GM21360 (cell line): ENCODE data around the gene IL21R.
"Not testable (repeated sequence)": the region's sequence is repeated elsewhere in the genome, so short reads cannot be mapped to it uniquely, and the experiment has no call there.

Experiments
- ATAC-seq: cut with Tn5 transposase; IDR thresholded peaks from one replicate; pipeline ENCODE4 v1.9.1; 2021; ENCODE audit warnings: mild to moderate bottlenecking, moderate library complexity; ENCODE audit not compliant: unreplicated experiment

The IL21R gene

DNA sequence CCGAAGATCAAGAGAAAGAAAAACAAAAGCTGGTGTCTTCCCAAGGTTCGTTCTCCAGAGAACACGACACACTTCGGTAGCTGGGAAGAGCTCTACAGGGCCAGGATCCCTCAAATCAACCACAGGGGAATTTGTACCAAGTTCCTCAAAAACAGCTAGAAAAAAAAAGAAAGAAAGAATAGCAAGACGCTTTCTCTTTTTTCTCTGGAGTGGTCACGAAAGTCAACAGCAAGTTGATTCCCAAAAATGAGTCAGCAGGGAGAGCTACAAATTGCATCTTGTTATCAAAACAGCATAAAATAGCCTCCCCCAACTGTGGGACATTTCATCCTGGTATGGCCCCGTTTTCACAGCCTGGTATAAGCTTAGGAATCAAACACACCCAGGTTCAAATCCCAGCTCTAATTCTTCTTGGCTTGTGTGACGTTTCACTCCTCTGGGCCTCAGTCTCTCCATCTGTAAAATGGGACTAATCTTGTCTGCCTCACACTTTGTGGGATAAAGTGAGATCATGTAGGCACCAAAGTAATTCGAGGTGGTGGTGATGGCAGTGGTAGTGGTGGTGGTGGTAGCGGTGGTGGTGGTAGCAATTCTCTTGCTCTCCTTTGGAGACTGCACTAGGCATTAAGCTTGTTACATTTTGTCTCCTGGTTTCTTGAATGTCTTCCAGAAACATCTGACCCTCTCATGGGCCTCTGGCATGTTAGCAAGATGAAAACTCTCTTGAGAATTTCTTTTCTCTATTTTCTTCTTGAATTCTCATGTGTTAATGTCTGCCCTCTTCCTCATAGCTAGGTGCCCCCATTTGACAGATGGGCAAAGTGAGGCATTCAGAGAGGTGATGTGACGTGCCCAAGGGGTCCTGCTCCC is 988 bp upstream of the IL21R start:
- ATAC-seq = no peak

DNA sequence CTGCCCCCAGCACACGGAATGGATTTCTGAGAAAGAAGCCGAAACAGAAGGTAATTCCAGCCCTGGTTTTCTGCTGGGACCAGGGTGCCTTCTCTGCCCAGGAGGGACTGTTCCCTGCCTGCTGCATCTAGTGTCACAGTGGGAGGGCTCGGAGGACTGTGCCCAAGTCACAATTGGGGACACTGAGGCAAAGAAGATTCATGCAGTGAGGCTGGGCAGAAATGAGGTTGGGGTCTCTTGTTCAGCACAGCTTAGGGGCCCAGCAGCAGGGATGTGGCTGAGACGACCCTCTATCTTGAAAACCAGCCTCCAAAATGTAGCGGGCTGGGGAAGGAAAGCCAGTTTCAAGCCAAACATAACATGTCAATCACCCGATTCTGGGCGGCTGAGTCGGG is 592 bp downstream of the IL21R start:
- no peak for ATAC-seq

DNA sequence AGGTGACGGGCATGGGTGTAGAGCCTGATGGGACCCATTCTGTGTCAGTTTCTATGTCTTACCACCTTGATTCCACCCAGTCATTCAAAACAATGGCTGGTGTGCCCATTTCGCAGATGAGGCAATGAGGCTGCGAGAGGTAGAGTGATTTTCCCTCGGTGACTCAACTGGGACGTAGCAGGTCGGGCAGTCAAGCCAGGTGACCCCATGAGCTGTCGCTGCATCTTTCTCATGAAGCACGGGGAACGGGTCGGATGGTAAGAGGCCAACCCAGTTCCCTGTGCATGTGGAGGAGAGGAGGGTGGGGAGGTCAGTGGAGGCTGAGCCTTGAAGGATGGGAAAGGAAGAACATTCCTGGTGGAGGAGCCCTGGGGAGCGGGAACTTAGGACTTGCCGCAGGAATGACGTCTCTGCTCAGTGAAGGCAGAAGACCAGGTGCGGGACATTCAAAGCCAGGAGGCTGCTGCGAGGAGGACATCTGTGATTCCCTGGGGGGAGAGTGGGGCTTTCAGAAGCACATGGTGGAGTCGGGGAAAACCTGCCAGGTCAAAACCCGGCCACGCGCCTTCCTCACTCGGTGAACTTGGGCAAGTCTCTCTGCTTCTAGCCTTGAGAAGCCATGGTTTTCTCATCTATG is 1.1 kb downstream of the IL21R start:
- ATAC-seq = no peak

DNA sequence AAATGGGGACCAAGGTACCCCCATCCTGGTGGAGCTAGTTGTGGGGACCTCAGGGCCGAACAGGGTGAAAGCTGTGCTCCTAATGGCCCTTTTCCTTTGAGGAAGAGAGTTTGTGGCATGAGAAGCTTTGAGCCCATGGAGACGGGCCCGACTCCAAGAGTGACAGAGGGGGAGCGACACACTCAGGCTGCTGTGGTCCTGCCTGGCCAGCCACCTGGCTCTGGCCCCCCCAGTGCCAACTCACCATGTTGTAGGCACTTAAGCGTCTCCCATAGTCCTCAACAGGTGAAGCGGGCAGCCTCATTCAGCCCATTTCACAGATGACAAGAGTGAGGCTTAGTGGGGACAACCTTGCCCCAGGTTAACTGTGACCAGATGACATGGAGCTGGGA is 1.6 kb downstream of the IL21R start:
- ATAC-seq = no peak

DNA sequence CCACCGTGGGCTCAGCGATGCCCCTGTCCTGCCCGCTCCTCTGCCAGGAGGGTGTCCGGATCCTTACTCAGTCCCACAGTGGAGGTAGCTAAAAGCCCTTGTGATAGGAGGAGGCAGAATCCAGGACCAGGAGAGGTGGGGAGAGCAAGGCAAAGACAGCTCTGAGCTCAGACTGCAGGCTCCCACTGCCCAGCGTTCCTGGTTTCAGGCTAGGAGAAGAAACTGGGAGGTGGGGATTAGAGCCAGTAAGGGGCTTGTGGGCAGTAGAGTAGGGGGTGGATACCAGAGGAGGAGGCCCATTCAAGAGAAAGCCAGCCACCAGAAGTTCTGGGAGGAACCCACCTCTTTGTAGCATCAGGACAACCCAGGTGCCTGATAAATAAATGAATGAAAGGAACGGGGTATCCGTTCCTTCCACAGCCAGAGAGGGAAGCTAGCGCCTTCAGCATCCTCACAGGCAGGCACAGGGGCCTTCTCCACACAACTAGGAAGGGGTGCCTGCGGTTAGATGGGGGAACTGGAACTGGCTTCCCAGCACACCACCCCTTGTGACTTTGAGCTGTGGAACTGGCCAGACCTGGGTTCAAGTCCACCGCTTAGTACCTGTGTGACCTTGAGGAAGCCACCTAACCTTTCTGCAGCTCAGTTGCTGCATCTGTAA is 2.3 kb downstream of the IL21R start:
- no peak for ATAC-seq

DNA sequence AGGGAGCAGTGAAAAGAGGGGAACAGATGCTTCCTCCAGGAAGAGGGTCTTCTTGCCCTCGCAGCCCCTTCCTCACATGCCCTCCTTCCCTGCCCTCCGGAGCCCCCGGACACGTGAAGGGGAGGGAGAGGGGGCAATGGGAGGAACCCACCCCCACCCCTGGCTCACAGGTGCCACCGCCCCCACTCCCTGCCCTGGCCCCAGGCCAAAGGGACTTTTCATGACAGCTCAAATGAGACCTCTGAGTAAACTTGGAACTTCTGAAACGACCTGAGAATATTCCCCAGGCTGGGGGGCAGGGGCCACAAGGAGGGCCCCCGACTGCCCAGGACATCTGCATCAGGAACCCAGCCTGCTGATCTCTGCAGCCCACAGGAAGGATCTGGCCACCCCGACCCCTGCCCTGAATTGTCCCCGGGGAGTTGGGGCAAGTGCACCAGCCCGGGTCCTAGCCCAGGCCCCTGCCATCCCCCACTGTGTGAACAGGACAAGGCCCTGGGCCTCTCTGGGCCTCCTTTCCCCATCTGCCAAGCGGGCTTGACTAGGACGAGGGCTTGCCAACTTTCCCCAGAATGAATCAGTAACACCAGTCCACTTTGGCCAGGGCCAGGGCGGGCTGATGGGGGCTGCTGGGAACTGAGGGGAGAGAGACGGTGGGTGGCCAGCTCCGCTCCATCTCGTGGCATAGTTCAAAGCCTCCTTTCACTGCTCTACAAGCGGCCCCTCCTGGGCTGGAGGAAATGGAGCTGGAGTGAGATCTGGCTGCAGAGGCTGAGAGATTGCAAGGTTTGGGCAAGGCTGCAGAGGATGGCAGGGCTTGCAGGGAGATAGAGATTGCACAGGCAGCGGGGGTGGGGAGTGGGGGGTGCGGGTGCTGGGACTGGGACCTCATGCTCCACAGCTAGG is 3.8 kb downstream of the IL21R start:
- no peak for ATAC-seq

DNA sequence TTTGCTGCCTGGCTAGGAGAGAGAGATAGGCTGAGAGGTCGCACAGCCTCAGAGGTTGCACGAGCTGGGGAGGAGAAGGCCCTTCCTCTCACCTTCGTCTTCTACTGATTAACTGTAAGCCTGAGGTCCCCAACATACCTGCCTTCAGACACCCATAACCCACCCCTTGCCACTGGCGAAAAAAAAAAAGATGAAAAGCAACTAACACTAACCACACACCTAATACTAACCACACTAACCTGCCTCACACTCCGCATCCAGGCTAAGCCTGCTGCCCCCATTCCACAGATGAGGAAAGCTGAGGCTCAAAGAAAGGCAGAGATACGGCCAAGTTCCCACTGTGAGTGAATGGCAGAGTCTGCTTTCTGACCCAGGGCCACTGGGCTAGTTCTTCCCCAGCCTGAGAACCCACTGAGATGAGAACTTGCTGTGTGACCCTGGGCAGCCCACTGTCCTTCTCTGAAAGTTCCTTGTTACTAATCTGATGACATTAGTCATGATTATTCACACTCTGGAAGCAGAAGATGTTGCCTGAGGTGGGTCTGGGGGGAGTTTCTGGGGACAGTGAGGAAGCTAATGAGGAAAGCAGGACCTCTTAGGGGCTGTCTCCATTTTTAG is 4.6 kb downstream of the IL21R start:
- ATAC-seq = no peak

DNA sequence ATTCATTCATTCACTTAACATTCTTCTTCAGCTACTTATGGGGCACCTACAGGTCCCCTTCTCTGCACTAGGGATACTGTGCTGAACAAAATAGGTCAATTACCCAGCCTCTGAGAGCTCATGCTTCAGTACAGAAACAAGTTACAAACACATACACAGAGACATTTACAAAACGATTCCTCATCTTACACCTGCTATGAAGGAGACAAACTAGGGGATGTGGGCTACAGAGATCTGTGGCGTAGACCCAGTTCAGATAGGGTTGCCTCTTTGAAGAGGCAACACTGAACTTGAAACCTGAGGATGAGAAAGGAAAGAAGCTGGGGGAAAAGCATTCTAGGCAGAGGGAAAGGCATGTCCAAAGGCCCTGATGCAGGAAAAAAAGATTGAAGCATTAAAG is 5.2 kb downstream of the IL21R start:
- ATAC-seq = no peak

DNA sequence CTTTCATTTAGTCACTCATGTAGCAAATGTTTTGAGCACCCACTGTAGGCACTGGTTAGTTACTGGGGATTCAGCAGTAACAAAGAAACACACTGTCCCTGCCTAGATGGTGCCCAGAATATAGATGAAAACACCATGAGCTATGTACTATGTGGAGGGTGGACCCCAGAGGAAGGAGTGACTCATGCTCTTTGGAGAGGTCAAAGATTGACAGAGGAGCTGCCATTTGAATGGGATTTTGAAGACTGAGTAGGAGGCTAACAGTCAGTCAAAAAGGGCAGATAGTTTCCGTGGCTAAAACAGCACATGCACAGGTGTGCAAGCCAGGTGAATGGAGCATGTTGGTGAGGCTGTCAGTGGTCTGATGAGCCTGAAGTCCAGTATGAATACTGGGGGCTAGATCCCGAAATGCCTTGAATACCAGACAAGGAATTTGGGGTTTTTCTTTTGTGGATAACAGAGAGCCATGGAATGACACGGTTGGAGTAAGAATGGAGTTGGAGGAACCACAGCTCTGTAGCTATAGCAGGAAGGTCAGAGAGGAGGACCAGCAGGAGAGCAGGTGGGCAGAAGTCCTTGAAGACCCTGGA is 6.1 kb downstream of the IL21R start:
- ATAC-seq = peak; percentile 28

DNA sequence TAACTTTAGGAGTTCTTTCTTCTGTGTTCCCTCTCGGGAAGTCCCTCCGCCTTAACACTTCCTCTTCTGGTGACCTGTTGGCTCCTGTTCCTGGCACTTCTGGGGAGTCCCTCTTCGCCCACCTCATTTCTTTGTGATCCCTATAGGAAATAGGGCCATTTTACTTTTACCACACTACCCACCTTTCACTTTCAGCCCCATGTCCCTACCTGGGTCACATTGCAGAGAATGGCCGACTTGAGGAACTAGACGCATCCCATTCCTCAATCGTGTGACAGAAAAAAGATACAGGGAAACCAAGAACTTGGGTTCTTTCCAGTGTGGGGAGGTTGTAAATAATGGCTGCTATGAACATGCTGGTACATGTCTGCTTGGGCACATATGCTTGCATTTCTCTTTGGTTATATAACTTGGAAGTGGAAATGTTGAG is 6.6 kb downstream of the IL21R start:
- ATAC-seq = no peak

DNA sequence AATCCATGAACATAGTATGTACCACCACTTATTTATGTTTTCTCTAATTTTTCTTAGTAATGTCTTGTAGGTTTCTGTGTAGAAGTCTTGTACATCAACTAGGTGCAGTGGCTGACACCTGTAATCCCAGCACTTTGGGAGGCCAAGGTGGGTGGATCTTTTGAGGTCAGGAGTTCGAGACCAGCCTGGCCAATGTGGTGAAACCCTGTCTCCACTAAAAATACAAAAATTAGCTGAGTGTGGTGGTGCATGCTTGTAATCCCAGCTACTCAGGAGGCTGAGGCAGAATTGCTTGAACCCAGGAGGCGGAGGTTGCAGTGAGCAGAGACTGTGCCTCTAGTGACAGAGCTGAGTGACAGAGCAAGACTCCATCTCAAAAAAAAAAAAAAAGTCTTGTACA is 8.0 kb downstream of the IL21R start:
- ATAC-seq = not testable (repeated sequence)

DNA sequence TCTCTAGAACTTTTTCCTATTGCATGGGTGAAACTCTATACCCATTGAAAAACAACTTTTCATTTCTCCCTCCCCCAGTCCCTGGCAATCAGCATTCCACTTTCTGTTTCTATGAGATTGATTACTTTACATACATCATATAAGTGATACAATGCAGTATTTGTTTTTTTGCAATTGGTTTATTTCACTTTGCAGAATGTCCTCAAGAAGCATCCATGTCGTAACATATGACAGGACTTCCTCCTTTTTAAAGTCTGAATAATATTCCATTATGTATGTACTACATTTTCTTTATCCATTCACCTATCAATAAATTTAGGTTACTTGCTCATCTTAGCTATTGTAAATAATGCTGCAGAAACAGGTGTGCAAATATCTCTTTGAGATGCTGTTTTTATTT is 8.8 kb downstream of the IL21R start:
- no peak for ATAC-seq

DNA sequence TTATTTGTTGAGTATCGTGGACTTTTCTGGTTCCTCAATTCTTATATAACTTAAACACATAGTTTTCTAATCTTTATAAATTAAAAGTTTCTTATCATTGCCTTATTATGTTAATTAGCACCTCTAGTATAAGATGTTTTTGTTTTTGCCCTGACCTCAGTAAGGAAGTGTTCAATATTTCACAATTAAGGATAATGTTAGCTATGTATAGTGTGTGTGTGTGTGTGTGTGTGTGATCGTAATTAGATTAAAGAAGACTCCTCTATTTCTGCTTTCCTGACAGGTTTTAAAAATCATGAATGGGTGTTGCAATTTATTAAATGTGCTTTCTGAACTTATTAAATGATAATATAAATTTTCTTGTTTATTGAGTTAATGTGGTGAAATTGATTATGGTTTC is 12.0 kb downstream of the IL21R start:
- ATAC-seq = no peak

DNA sequence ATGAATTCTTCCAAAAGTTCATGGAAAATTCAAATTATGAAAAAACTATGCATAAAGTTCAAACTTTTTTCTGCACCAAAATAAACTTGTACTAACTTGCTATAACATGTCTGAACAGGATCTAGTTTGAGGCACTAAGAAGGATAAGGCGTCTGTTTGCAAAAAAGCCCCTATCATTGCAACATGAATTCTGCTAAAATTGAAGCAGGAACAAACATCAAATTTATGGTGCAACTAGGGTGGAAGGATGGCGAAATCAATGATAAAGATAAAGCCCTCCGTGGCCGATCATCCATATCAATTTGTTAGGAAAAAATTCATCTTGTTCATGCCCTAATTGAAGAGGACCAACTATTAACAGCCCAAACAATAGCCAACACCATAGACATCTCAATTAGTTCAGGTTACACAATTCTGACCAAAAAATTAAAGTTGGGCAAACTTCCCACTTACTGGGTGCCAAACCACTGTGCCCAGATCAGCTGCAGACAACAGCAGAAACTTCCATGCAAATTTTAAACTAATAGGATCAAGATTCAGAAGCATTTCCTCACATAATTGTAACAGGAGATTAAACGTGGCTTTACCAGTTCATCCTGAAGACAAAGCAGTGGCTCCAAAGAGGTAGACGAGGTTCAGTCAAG is 12.9 kb downstream of the IL21R start:
- ATAC-seq = no peak

DNA sequence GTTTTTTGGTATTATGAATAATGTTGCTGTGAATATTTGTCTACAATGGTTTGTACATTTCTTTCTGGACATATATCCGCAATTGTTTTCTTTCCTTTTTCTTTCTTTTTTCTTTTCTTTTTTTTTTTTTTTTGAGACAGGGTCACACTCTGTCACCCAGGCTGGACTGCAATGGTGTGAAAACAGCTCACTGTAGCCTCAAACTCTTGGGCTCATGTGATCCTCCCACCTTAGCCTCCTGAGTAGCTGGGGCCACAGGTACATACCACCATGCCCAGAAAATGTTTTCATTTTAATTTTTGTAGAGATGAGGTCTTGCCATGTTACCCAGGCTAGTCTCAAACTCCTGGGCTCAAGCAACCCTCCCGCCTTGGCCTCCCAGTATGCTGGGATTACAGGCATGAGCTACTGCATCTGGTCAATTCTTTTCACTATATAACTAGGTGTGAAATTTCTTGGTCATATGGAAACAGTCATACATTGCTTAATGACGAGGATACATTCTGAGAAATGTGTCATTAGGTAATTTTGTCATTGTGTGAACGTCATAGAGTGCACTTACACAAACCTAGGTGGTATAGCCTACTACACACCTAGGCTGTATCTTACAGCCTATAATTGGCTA is 15.2 kb downstream of the IL21R start:
- ATAC-seq = no peak

DNA sequence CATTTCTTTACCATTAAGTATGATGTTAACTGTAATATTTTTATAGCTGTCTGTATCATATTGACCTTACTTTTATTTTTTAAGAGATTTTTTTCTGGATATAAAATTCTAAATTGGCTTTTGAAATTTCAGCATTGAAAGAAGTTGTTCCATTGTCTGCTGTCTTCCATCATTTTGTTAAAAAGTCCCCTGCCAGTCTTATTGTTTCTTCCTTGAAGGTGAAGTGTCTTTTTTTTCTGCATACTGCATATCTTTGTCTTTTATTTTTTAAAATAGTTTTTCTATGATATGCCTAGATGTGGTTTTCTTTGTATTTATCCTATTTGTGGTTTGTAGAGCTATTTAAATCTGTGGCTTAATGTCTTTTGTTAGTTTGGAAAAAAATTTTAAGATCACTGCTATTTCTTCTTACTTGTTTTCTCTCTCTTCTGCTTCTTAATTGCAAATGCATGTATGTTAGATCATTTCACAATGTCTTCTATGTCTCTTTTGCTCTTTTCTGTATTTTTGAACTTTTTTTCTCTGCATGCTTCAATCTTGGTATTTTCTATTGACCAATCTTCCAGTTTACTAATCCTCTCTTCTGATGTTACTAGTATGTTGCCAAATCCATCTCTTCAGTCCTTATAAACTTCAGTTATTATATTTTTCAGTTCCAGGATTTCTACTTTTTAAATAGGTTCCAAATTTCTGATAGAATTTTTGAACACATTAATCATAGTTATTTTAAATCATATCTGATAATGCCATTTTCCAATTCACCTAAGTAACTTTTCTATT is 20.2 kb downstream of the IL21R start:
- ATAC-seq = no peak

DNA sequence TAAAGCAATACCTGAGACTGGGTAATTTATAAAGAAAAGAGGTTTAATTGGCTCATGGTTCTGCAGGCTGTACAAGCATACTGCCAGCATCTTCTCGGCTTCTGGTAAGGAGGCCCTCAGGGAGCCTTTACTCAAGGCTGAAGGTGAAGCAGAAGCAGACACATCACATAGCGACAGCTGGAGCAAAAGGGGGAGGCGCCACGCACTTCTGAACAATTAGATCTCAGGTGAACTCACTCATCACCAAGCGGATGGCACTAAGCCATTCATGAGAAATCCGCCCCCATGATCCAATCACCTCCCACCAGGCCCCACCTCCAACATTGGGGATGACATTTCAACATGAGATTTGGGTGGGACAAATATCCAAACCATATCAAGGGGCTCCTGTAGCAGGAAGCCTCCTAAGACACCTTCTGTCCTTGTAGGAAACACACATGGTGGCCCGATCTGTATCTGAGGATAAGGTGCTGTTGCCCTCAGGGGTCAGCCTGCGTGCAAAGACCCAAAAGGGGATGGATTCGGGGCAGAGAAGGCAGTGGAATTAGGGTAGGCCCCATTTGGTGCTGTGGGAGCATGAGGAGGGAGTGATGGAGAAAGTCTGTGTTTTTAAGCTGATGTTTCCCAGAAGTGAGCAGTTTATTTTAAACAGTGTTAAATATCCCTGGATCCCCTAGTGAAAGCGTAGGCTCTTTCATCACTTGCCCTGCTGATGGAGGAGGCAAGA is 23.0 kb downstream of the IL21R start:
- ATAC-seq = no peak

DNA sequence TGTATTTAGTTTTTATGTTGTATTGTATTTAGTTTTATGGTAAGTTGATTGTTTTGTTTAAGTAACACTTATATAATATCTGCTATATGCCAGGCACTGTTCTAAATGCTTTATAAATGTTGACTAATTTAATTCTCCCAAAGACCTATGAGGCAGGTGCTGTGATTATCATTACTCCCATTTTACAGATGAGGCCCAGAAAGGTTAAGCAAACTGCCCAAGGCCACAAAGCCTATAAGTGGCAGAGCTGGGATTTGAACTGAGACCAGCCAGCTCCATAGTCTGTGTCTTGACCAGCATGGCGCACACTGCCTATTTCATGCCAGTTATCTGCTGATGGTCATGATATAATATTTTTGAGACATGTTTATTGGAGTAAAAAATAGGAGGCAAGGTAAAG is 24.0 kb downstream of the IL21R start:
- no peak for ATAC-seq
